GM21360 (cell line): ENCODE data around the gene SAMD5.

ENCODE experiments used
- ATAC-seq: cut with Tn5 transposase; IDR thresholded peaks from one replicate; pipeline ENCODE4 v1.9.1; 2021; ENCODE audit warnings: mild to moderate bottlenecking, moderate library complexity; ENCODE audit not compliant: unreplicated experiment

SAMD5 gene

GRCh38 chr6:147617366-147617765 lies 108.9 kb downstream of the SAMD5 start:
- ATAC-seq: no peak

- no peak for ATAC-seq
These were observed 110.0 kb downstream of the SAMD5 start for GRCh38 chr6:147618457-147618856.

- no peak for ATAC-seq
These were observed 110.4 kb downstream of the SAMD5 start for GRCh38 chr6:147618927-147619326.
